22Rv1 (cell line): ENCODE data around the gene GPR139.

Experiments used
- H3K27ac ChIP-seq: fragments of 450-650 bp; 2 replicates; pipeline ENCODE4 v1.5.1; 2017
- CTCF ChIP-seq: fragments of 450-650 bp; IDR thresholded peaks from 2 replicates; pipeline ENCODE4 v1.5.1; 2017; ENCODE audit warnings: mild to moderate bottlenecking
- ZFX ChIP-seq: fragments of 450-650 bp; IDR thresholded peaks from 2 replicates; pipeline ENCODE4 v1.6.1; 2017; ENCODE audit warnings: antibody characterized with exemption, borderline replicate concordance

GPR139 gene

GRCh38 chr16:20073203-20074098 is at the start of gene GPR139:
GPR139 (minus strand) TSS chr16:20073890; CDS start chr16:20073616, 274 bp downstream.
- TF ChIP-seq ZFX (no peak), CTCF (no peak)
- H3K27ac ChIP-seq: no peak within 1 kb of the TSS

- no peak overlapping the region for H3K27ac ChIP-seq
- TF ChIP-seq CTCF: no peak
- TF ChIP-seq ZFX: no peak
Measured at GRCh38 chr16:20122011-20122410, 48.3 kb upstream of the GPR139 start.

DNA sequence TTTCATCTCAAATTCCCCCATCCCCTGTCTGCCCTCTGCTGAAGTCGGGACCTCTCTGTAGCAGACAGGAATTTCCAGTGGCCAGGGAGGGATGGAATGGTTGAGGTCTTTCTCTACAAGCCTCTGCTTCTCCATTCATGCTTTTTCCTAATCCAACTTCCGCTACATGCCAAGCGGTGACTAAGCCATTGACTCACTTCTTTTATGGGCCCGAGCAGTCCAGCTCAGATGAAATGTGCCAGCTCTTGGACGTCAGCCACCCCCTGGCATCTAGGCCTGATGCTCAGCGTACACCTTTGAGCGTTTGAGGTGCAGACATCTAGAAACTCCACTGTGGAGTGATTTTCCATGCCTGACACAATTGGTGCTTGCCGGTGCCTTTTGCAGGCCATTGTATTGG is 40.7 kb upstream of the GPR139 start:
- H3K27ac ChIP-seq: no peak overlapping the region
- TF ChIP-seq ZFX: no peak
- TF ChIP-seq CTCF: no peak

GRCh38 chr16:20111143-20111542 is 37.5 kb upstream of the GPR139 start:
- no peak for TF ChIP-seq ZFX

DNA sequence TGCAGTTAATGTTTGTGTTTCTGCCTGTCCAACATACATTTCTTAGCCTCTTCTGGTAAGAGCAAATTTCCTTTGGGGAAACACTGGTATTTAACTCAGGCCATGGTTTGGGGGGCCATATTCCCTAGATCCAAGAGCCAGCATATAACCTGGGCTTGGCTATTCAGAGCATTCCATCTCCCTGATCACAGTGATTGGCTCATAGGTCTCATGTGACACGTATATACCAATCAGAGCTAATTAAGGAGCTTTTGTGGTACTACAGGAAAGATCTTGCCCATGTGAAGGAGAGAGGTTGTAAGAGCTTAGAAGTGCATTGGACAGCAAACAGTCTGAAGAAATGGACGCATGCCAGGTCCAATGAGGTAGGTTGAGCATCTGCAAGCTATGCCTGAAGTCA is 33.4 kb upstream of the GPR139 start:
- no peak overlapping the region for H3K27ac ChIP-seq
- TF ChIP-seq ZFX (no peak), CTCF (no peak)

More at GRCh38 chr16:20111143-20111542, 37.5 kb upstream of the GPR139 start:
- H3K27ac ChIP-seq: no peak overlapping the region

DNA sequence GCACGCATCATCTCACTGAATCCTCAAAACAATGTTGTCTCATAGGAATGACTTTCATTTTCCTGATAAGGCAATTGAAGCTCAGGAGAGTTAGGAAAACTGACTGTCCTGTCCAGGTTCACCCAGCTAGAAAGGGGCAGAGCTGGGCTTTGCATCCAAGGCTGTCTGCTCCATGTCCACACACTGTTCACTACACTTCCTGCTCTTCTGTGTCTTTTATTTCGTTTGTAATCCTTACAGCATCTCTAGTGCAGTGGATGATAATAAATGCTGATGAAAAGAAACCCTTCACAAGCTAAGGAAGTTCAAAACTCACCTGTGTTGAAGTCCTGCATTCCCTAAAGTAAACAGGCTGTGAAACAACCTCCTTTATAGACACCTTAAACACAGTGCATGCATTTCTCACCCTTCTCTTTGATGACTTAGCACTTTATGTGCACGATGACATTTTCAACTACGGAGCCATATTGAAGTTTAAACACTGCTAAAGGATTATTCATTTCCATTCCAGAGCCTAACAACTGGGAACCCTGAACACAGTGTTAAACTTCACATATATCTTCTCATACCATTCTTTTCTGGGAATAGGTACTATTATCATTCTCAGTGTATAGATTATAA is 31.0 kb upstream of the GPR139 start:
- H3K27ac ChIP-seq: no peak overlapping the region
- no peak for TF ChIP-seq ZFX
- no peak for TF ChIP-seq CTCF

DNA sequence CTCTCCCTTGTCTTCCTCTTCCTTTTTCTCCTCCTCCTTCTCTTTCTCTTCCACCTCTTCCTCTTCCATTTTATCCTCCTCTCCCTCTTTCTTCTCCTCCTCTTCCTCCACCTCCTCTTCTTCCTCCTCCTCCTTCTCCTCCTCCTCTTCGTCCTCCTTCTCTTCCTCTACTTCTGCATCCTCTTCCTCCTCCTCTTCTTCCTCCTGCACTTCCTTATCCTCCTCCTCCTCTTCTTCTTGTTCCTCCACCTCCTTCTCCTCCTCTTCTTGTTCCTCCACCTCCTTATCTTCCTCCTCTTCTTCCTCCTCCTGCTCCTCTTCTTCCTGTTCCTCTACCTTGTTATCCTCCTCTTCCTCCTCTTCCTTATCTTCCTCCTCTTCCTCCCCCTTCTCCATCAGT is 28.8 kb upstream of the GPR139 start:
- H3K27ac ChIP-seq: no peak overlapping the region
- no peak for TF ChIP-seq CTCF
- no peak for TF ChIP-seq ZFX
